Measurements from ENCODE around the gene LCN15.

The LCN15 gene

DNA sequence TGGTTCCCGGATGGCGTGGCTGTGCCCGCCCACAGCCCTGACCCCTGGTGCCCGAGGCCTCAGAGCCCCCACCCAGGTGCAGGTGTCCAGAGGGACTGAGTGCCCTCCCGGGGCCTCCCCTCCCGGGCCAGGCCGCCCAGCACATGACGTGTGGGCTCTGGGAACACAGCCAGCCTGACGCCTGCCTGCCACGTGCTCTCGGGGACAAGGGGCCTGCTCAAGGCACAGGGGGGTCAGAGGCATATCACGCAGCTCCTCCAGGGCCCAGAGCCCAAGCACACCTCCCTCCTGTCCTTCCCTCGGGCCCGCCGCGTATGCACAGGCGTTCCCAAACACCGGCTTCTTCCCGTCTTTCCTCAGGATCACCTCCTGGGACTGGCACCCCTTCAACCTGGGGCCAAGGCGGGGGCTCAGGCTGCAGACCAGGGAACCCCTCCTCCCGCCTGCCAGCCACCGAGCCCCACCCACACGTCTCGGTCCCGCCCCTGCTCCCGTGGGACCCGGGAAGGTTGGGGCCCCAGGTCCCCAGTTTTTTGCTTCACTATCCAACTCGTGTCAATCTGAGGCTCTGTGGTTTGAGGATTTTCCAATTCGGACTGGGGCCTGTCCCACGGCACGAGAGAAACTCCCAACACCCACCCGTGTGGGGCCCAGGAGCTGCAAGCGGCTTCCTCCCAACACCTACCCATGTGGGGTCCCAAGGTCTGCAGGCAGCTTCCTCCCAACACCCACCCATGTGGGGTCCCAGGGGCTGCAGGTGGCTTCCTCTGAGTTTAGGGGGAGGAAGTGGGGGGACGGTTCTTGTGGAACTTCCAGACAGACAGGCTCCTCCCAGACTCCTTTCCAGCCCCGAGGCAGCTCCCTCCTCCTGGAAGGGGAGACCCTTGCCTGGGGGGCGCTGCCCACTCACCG is 23.1 kb downstream of the LCN15 start:
- DNase-seq (ENCODE audit: low spot score), result no peak

DNA sequence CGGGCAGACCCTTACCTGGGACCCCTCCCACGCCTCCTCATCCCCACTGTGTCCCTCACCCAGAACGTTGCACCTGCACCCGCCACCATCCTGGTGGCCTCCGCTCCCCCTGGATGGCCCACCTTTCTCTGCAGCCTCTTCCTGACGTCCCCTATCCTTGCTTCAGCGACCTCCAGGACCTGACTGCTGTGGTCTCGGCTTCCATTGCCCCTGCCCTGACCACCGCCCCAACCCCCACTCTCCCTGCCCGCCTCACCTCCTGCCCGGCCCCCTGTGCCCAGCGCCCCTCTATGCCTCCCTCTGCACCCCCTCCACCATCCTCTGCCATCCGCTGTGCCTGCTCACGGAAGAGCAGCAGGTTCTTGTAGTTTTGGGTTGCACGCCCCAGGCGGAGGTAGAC is 23.8 kb downstream of the LCN15 start:
- DNase-seq (ENCODE audit: low spot score), result no peak

DNA sequence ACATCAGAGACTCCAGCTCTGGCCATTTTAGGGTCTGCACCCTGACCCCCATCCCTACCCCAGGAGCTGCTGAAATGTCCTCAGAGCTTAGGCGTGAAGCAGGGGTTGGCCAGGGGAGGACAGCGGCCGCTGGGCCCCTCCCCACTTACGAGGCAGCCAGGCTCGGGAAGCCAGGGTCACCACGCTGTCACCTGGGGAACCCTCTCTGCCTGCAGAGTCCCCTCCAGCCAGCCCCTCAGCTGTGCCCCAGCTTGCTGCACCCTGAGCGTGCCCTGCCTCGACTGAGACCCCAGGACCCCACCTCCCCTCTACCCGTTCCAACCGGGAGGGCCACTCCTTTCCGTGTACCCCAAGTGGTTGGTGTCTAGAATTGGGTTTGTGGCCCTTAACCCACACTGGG is 24.2 kb downstream of the LCN15 start:
- no peak for DNase-seq (ENCODE audit: low spot score)

DNA sequence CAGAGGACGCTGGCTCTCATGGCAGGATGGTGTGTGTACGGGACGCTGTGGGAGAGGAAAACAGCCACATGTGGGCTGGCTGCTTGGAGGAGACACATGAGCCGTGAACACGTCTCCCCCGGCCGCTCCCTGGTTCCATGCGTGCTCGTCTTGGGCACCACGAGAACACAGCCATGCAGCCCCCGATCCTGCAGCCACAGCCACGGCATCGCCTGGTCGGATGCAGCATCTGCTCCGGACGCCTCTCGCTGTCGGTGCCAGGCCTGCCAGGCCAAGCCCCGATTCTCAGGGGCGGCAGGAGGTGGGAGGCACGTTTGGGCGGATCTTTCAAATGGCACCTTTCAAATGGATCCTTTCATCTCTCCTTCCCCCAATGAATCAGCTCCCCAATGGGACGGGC is 24.8 kb downstream of the LCN15 start:
- DNase-seq (ENCODE audit: low spot score), result no peak

DNA sequence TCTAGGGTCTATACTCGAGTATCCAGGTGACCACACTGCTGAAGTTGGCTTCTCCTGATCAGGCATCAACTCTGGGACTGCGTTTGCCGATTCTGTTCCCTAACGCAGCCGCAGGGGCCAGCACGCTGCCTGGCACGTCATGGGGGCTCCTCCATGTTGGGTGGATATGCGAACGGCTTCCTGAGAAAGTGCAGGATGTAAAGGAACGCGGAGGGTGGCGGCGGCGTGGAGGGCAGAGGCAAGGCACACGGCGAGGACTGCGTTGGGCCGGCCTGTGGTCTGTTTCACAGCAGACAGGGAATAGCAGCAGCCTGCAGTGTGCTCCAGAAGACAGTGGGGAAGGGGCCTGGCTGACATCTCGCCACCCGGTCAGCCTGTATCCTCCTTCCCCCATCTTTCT is 25.4 kb downstream of the LCN15 start:
- no peak for DNase-seq (ENCODE audit: low spot score)

DNA sequence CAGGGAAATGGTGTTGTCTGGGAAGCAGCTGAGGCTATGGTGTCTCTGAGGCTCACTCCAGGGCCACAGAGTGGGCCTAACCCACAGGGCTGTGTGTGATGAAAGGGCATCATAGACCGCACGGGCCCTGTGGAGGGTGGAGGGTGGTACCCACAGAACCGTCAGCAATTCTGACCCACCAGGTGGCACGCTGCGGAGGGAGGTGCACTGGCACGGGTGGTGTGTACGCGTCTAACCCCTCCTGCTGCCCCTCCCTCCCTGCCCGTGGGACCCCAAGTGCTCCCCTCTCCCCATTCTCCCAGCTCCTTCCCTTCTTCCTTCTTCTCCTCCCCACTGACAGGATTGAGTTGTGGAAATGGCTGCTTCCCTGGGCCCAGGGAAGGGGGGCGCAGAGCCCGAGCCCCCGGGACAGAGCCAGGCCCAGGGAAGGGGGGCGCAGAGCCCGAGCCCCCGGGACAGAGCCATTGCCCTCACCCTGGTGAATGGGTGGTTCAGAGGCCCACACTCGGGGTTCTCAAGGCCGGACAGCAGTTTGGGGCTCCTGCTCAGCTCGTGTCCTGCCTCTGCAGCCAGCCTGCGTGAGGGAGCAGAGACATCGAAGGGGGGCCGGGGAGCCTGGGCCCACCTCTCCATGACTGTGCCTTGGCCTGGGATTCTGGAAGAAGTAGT is 28.4 kb downstream of the LCN15 start:
- DNase-seq (ENCODE audit: low spot score), result no peak

DNA sequence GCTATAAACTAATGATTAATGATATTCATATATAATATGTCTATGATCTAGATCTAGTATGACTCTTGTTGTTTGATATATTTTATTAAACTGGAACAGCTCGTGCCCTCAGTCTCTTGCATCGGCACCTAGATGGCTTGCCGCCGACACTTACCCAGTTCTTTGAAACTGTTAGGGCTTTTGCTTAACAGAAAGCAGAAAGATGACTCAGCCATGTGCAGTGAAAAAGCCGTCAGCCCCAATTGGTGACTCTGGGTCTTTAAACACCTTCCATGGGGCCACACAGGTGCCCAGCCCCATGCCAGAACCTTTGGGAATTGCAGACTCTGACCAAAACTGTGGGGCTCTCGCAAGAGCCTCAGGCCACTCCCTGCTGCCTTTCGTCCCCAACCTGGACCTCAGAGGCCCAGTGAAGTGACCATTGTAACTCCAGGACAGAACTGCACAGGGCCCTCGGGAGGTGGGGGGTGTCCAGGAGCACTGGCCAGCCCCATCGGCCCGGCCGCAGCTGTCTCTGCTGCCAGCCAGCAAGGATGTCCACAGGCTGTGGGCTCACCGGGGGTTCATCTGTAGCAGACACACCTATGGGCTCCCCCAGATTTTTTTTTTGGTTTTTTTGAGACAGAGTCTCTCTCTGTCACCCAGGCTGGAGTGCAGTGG is 29.4 kb downstream of the LCN15 start:
- no peak for DNase-seq (ENCODE audit: low spot score)

DNA sequence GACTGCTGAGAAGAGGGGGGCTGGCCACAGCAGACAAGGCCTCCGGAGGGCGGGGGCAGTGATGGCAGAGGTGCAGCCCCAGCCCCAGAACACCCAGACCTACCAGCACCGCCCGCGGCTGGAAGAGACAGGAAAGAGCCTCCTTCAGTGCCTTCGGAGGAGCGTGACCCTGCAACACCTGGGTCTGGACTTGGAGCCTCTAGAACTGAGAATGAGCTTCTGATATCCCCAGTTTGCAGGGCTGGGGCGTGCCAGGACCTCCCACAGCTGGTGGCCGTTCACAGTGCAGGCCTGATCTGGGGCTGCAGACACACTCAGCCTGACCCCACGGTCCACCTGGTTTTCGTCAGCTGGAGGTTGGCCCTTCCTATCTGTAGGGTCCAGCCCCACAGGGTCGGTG is 30.7 kb downstream of the LCN15 start:
- no peak for DNase-seq (ENCODE audit: low spot score)

DNA sequence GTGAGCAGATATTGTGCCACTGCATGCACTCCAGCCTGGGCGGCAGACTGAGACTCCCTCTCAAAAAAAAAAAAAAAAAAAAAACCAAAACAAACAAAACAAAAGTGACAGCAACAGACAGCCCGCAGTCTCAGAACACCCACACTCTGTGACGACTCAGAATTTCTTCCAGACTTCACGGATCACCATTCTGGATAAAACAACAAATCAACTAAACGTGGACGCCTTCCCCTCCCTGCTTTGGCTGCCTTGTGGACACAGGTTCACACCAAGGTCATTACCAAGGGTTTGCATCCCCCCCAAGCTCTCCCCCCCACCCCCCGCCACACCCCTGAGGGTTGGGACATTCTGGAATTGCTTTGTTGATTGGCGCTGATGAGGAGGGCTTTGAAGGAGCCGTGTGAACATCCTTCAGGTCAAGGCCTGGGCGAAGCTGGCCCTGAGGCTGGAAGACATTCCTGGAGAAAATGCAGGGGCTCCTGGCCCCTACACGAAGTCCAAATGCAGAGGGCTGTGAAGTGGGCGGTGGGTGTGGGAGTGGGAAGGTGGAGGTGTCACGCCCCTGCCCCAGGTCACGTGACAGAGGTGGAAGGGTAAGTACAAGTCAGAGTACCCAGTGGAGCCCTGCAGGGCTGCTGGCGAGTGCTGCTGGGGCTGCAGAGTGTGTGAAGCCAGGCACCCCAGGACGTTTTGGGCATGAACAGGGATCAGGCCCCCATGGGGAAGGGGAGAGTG is 31.7 kb downstream of the LCN15 start:
- DNase-seq (ENCODE audit: low spot score), result no peak

DNA sequence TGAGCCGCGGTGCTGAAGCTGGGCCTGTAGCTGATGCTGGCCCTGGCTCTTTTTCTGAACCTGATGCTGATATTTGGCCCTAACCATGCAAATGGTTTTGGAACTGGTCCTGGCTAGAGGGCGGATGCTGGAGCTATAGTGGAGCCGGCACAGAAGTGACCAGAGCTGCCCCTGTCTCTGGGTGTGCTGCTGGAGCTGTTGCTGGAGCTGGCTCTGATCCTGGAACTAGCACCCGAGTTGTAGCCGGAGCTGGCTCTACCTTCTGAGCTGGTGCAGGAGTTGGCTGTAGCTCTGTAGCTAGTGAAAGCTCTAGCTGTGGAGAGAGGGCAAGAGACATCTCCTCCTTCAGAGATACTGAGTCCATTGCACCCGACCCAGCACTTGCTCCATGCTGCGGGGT is 34.4 kb downstream of the LCN15 start:
- no peak for DNase-seq (ENCODE audit: low spot score)

DNA sequence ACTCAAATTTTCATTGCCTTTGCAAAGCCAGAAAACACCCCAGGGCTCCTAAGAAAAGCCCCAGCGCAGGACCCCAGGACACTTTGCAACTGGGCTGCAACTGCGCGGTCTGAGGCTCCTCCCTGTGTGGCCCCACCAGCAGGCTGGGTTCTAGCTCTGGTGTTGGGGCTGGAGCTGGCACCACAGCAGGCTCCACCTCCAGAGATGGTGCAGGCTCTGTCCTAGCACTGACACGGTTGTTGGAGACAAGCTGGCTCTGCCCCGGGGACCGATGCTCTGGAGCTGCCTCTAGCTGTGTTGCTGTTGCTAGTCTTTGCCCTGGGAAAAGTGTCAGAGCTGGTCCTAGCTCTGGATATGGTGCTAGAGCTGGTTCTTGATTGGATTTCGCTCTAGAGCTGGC is 35.2 kb downstream of the LCN15 start:
- DNase-seq (ENCODE audit: low spot score), result no peak

DNA sequence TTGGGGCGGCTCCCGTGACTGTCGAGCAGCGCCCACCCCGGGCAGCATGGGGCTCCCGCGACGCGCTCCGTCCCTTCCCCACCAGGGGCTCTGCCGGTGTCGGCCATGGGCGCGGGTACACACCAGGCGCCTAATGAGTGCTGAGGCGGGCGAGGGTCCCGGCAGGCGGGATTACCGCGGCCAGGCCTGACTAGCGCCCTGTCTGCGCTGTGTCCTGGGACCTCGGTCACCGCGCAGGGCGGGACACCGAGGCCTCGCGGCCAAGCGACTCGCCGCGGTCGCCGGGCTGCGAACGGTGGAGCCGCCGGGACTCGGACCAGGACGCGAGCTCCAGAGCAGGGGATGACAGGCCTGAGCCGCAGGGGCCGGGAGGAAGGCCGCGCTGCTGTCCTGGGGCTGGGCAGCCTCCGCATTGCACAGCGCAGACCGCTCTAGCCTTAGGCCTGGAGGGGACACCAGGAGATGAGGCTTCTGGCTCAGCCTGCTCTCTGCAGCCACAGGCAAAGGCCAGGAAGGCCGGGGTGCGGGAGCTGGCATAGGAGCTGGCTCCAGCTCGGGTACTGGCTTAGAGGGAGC is 35.7 kb downstream of the LCN15 start:
- peak; percentile 77 for DNase-seq (ENCODE audit: low spot score)

DNA sequence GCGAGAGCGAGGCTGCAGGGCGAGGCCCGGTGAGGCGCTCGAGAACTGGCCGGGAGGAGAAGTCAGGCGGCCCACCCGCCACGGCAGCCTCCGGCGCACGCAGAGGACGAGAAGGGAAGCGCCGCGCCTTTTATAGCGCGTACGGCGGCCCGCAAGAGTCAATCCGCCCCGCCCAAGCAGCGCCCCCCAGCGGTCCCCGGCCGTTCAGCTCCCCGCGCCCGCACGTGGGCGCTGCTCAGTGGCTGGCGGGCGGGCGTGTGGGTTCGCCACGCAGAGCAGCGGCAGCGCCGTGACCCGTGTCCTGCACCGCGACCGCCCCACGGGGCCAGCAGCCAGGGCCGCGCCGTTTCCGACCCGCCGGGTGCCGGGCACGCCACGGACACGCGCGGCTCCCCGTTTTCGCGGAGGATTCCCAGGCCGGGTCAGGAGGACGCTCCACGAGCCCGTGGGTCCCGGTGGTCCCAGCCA is 36.2 kb downstream of the LCN15 start:
- peak; percentile 96 for DNase-seq (ENCODE audit: low spot score)

DNA sequence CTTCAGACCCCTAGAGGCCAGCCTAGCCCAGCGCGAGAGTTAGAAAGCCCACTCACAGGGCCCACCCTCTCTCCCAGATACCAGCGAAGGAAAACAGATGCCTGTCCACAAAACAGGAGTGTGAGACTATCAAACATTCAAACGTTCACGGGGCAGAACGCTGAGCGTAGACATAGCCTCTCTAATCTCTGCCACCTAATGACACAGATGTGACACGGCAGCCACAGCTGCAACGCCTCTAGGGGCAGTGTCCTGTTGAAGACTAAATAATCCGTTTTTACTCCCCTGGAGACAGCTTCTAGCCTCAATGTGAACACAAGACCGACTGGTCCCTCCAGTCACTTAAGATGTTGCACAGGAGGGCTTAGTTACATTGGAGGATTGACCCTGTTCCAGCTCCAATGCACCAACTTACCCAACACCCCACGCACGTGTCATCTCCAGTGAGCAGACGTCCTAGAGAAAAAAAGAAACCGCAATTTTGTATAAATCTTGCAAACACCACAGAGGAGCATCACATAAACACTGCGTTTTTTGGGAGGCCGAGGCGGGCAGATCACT is 37.6 kb downstream of the LCN15 start:
- DNase-seq (ENCODE audit: low spot score), result no peak

DNA sequence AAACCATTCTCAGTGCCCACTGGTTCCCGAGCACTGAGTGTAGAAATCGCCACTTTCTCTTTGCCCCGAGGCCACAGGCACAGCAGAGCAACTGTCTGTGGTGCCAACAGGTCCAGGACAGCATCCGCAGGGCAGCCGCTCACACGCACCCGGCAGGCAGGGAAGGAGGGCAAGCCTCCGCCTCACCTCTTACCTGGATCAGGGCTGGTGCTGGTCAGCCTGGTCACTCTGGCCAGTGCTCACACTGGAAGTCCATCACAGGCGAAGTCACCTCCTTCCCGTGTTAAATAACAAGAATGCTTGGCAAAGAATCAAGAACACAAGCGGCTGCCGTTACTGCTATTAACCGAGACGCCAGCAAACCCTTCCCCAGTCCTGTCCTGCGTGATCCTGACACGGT is 38.2 kb downstream of the LCN15 start:
- no peak for DNase-seq (ENCODE audit: low spot score)

DNA sequence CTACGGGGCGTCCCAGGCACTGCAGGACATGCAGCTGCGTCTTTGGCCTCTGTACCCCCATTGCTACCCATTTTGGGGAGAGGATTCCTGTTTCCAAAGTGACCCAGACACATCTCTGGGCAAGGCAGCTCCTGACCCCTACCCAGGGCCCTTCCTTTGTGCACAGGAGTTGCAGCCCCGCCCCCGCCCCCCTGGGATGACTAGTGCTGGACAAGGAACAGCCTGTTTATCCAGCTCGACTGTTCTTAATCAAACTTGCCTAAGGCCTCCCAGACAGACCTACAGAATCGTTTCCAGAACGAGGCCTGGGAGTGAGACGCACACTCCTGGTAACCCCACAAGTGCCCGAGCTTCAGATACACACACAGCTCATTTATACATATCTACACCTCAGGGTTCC is 38.7 kb downstream of the LCN15 start:
- DNase-seq (ENCODE audit: low spot score), result no peak

DNA sequence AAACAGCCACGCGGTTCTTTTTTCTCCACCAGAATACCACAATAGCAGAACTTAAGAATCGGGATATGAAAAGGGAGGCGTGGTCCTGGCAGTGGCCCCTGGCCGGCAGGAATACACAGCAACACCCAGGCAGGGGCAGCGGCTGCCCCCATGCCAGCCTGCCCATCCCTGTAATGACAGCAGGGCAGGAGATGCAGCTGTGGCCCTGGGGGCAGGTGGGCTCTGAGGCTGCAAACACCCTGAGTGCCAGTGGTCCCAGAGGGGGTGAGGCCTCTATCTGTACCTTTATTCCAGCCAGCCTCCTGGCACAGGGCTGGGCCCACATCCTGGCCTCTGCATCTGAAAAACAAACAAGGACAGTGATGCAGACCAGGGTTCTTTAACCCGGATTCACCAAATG is 39.5 kb downstream of the LCN15 start:
- no peak for DNase-seq (ENCODE audit: low spot score)

DNA sequence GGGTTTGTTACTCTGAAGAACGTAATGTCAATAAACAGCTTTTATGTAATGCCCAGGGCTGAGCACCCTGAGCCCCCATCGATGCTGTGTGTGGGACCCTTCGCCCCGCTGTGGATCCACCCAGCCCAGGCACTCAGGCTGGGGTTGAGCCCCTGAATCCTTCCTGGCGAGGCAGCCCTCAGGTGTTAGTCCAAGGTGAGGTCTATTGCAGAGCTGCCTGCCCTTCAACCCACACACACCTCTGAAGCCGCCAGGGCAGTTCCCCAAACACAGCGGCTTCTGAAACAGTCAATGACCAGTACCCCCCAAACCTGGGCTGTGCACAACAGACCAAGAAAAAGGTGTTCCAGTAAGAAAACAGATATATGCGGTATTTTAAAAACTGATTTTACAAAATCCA is 40.3 kb downstream of the LCN15 start:
- no peak for DNase-seq (ENCODE audit: low spot score)

DNA sequence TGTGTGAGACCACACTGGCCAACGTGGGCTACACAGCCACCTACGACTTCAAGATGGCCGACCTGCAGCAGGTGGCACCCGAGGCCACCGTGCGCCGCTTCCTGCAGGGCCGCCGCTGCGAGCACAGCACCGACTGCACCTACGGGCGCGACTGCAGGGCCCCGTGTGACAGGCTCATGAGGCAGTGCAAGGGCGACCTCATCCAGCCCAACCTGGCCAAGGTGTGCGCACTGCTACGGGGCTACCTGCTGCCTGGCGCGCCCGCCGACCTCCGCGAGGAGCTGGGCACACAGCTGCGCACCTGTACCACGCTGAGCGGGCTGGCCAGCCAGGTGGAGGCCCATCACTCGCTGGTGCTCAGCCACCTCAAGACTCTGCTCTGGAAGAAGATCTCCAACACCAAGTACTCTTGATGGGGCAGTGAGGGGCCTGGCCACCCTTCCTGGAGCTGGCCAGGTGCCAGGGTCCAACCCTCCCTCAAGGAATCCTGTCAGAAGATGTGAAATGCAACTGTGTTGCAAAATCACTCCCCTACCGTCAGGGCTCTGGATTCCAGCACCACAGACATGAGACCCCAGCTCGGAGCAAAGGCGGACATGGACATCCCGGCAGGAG is 40.8 kb downstream of the LCN15 start:
- DNase-seq (ENCODE audit: low spot score), result no peak

DNA sequence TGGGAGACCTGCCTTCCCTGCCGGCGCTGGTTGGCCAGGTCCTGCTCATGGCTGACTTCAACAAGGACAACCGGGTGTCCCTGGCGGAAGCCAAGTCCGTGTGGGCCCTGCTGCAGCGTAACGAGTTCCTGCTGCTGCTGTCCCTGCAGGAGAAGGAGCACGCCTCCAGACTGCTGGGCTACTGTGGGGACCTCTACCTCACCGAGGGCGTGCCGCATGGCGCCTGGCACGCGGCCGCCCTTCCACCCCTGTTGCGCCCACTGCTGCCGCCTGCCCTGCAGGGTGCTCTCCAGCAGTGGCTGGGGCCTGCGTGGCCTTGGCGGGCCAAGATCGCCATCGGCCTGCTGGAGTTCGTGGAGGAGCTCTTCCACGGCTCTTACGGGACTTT is 41.4 kb downstream of the LCN15 start:
- no peak for DNase-seq (ENCODE audit: low spot score)
